ENCODE results near the gene KIAA1755. TPM values are rescaled to one million over a fixed set of nuclear protein-coding genes. Genes with fewer than 3 reads are reported as not detected.
A peak's percentile ranks its signal among the peaks of the same experiment; 100 is the strongest.

The KIAA1755 gene
- total RNA-seq, 1 experiment from 2014 or later: 0.22 TPM

DNA sequence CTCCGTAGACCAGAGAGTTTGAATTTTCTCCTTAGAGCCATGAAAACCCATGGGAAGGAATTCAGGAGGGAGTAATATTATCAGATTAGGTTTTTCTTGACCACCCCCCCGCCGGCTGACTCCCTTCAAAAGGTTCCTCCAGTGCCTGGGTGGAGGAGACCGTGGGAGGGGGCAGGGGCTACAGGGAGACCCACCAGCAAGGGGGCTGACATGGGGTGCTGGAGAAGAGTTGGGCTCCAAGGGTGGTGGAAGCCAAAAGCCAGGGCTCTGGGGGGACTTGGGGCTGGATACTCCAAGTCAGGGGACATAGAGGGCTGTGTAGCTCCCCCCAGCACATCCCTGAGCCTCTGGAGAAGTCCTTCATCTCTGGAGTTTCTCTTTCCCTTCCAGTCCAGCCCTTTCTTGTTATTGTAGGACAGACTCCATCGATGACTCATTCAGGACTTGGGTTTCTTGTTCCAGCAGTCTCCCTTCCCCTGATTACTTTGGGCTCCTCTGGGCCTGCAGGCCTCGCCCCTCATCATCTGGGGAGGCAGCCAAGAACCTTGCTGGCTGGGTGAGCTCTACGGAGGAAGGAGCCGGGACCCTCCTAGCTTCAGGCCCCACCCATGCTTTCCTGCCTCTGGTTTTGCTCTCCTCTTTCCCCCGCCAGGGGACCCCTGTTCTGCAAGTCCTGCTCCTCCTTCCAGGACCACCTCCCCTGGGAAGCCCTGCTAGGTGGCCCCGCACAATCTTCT lies 10.5 kb upstream of the KIAA1755 start:
- no peaks in the 10 kb centered on the region for H3K27me3 ChIP-seq (ENCODE audit: insufficient read depth, low read depth)
- CTCF ChIA-PET: no interaction called here
- peak; percentile 67 to 80 for DNase-seq
- H3K79me2 ChIP-seq (ENCODE audit: low read depth): no peaks in the 10 kb centered on the region
- no peak overlapping the region for H3K4me3 ChIP-seq
- TF ChIP-seq EZH2 (IDR thresholded peaks at IDR 0.05; ENCODE audit: low read depth): no peak
- TF ChIP-seq, protein P1, sequence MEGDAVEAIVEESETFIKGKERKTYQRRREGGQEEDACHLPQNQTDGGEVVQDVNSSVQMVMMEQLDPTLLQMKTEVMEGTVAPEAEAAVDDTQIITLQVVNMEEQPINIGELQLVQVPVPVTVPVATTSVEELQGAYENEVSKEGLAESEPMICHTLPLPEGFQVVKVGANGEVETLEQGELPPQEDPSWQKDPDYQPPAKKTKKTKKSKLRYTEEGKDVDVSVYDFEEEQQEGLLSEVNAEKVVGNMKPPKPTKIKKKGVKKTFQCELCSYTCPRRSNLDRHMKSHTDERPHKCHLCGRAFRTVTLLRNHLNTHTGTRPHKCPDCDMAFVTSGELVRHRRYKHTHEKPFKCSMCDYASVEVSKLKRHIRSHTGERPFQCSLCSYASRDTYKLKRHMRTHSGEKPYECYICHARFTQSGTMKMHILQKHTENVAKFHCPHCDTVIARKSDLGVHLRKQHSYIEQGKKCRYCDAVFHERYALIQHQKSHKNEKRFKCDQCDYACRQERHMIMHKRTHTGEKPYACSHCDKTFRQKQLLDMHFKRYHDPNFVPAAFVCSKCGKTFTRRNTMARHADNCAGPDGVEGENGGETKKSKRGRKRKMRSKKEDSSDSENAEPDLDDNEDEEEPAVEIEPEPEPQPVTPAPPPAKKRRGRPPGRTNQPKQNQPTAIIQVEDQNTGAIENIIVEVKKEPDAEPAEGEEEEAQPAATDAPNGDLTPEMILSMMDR (conservative IDR thresholded peaks at IDR 0.05): no peak
- peaks cover 10% of the 10 kb centered on the region; the same call in 1 of the 2 replicates for H3F3A ChIP-seq (ENCODE audit: insufficient read depth, low read depth)
- peak overlapping the region; percentile 34 for H3K4me2 ChIP-seq
- peaks cover 26% of the 10 kb centered on the region for H3K4me1 ChIP-seq (replicated peaks; ENCODE audit: insufficient read depth)
- H3K27ac ChIP-seq: no peak overlapping the region
- BruUV-seq (replicated peaks): no TSS peak
- POLR2A ChIA-PET (ENCODE audit: unreplicated experiment): no interaction called here
- intact Hi-C loops (cut with micrococcal nuclease; ENCODE audit: unreplicated experiment): no loop called here
- no peaks in the 10 kb centered on the region for H3K9me2 ChIP-seq (ENCODE audit: insufficient read depth)
- 0 out of 2 replicates have a peak, but pooled peaks cover 7% of the 10 kb centered on the region for H3K9me3 ChIP-seq (ENCODE audit: insufficient read depth, low read depth)
- no peaks in the 10 kb centered on the region for H4K20me1 ChIP-seq (ENCODE audit: insufficient read depth)
- H3K36me3 ChIP-seq (ENCODE audit: low read depth): no peaks in the 10 kb centered on the region
- H2AFZ ChIP-seq: no peak overlapping the region

DNA sequence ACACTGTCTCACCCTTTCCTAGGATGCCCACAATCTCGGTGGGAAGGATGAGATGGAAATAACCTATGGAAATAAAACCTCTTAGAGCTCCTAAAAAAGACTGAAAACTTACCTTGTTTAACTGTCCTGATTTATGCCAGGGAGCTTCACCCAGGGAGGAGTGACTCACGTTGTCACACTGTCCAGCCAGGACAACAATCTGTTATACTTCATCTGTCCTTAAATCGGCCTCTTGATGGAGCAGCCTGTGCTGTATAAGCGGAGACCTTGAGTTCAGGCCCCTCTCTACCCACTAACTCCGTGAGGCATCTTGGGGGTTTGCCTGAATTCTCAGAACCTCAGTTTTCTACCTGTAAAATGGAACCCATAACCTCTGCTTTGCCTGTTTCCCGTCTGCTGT lies 9.2 kb upstream of the KIAA1755 start:
- Histone ChIP-seq H3K36me3 (ENCODE audit: low read depth) (no peaks in the 10 kb centered on the region), H4K20me1 (ENCODE audit: insufficient read depth) (no peaks in the 10 kb centered on the region), H3K27ac (no peak overlapping the region), H2AFZ (no peak overlapping the region), H3F3A (ENCODE audit: insufficient read depth, low read depth) (no peaks in the 10 kb centered on the region), H3K4me3 (no peak overlapping the region), H3K9me3 (ENCODE audit: insufficient read depth, low read depth) (0 out of 2 replicates have a peak, but pooled peaks cover 3% of the 10 kb centered on the region), H3K79me2 (ENCODE audit: low read depth) (no peaks in the 10 kb centered on the region), H3K4me2 (no peak overlapping the region), H3K4me1 (replicated peaks; ENCODE audit: insufficient read depth) (peaks cover 21% of the 10 kb centered on the region), H3K9me2 (ENCODE audit: insufficient read depth) (0 out of 2 replicates have a peak, but pooled peaks cover 4% of the 10 kb centered on the region), H3K27me3 (ENCODE audit: insufficient read depth, low read depth) (0 out of 2 replicates have a peak, but pooled peaks cover 4% of the 10 kb centered on the region)
- BruUV-seq (replicated peaks): no TSS peak
- intact Hi-C loops (cut with micrococcal nuclease; ENCODE audit: unreplicated experiment): no loop called here
- ChIA-PET POLR2A (ENCODE audit: unreplicated experiment) (no interaction called here), CTCF (interaction anchor here (0.6 kb wide), 1 partner anchor 196 kb away, joined by 4 read pairs; no protein-coding TSS in a partner anchor)
- TF ChIP-seq, protein P1 (conservative IDR thresholded peaks at IDR 0.05): no peak
- TF ChIP-seq EZH2 (IDR thresholded peaks at IDR 0.05; ENCODE audit: low read depth): no peak
- no peak for DNase-seq

DNA sequence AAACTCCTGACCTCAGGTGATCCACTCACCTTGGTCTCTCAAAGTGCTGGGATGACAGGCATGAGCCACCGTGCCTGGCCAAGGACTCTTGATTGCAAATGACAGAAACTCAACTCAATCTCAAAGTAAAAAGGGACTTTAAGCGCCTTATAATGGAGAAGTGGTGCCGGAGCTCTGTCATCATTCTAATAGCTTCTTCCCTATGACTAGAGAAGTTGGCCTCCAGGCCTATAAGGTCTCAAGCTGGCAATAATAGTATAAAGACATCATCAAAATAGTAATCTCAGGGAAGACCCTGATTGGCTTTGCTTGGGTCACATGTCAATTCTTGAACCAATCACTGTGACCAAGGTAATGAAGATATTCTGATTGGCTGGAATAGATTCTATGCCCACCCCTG lies 8.5 kb upstream of the KIAA1755 start:
- no peak for DNase-seq
- intact Hi-C loops (cut with micrococcal nuclease; ENCODE audit: unreplicated experiment): no loop called here

More for the DNA sequence above, 8.5 kb upstream of the KIAA1755 start:
- Histone ChIP-seq H2AFZ (no peak overlapping the region), H4K20me1 (ENCODE audit: insufficient read depth) (no peaks in the 10 kb centered on the region), H3F3A (ENCODE audit: insufficient read depth, low read depth) (no peaks in the 10 kb centered on the region), H3K36me3 (ENCODE audit: low read depth) (no peaks in the 10 kb centered on the region), H3K27me3 (ENCODE audit: insufficient read depth, low read depth) (0 out of 2 replicates have a peak, but pooled peaks cover 10% of the 10 kb centered on the region), H3K4me3 (no peak overlapping the region), H3K4me1 (replicated peaks; ENCODE audit: insufficient read depth) (peaks cover 21% of the 10 kb centered on the region), H3K9me2 (ENCODE audit: insufficient read depth) (0 out of 2 replicates have a peak, but pooled peaks cover 6% of the 10 kb centered on the region), H3K9me3 (ENCODE audit: insufficient read depth, low read depth) (no peaks in the 10 kb centered on the region), H3K79me2 (ENCODE audit: low read depth) (no peaks in the 10 kb centered on the region), H3K4me2 (no peak overlapping the region), H3K27ac (no peak overlapping the region)
- no TSS peak for BruUV-seq (replicated peaks)
- ChIA-PET POLR2A (ENCODE audit: unreplicated experiment) (no interaction called here), CTCF (no interaction called here)
- TF ChIP-seq, protein P1 (conservative IDR thresholded peaks at IDR 0.05): no peak
- no peak for TF ChIP-seq EZH2 (IDR thresholded peaks at IDR 0.05; ENCODE audit: low read depth)

All from PC-9 (cell line).